ENCODE results near the gene GORAB. TPM values are rescaled to one million over a fixed set of nuclear protein-coding genes. Genes with fewer than 3 reads are reported as not detected.

The GORAB gene
- 6.8 to 8.7 TPM (median 8.5 TPM) in 5 replicates for total RNA-seq (2022; extraction: Qiagen RNA extraction; ENCODE audit: low read depth)

DNA sequence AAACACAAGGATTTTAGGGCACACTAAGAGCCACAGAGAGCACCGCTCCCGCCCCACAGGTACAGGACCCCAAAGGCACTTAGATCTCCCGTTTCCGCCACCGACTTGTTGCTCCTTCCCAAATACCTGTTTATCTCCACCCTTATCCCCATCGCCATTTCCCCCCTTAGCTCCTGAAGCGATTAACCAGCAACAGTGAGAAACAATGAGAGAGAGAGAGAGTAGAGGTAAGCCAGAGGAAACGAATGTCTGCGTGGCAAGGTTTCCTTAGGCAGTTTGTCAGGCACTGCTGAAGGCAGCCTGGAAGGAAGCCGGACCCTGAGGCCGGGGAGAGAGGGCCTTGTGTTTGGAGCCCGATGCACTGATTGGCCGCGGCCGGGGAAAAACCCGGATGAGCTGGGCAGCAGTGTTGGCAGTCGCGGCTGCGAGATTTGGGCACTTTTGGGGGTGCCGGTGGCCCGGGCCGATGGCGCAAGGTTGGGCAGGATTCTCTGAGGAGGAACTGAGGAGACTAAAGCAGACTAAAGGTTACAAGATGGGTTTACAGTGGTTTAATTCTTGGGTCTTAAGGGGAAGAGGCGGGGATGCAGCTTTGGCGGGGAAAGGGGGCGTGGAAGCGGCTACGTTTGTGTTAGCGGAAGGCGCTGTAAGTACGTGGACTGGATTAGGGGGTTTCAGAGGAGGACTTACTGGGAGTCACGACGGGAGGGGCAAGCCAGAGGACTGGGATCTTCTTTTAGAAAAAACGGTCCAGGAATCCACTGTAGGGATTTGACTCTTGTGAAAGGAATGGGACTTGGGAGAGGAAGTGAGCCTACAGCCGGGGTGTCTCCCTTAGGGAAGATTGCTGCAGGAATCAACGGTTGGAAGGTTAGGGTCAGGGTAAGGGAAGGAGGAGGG lies at the start of gene GORAB:
Gene GORAB, plus strand, starts transcription at position 409 of the 900 bp plus-strand sequence. Its CDS starts 58 bp downstream, at position 467.

Other genes with a start within 250 kb of the GORAB start
- gene PRRX1, start 132.0 kb downstream of the GORAB start, total RNA-seq (2022; extraction: Qiagen RNA extraction; ENCODE audit: low read depth), result 0.03 TPM in 2 of 5 replicates, not detected in the others